ENCODE data around the gene MAP3K2.

Gene MAP3K2

GRCh38 chr2:127428815-127429109 lies 41.0 kb upstream of the MAP3K2 start:
- no peak overlapping the region for H3K4me3 ChIP-seq (ENCODE audit: low read depth, low read length)
- TF ChIP-seq CTCF (IDR thresholded peaks at IDR 0.05; ENCODE audit: low read depth, low read length): no peak

- no peak for TF ChIP-seq CTCF (IDR thresholded peaks at IDR 0.05; ENCODE audit: low read depth, low read length)
- no peak overlapping the region for H3K4me3 ChIP-seq (ENCODE audit: low read depth, low read length)
These were observed 40.5 kb upstream of the MAP3K2 start for GRCh38 chr2:127428057-127428814.

GRCh38 chr2:127427376-127428056 lies 39.7 kb upstream of the MAP3K2 start:
- no peak overlapping the region for H3K4me3 ChIP-seq (ENCODE audit: low read depth, low read length)
- no peak for TF ChIP-seq CTCF (IDR thresholded peaks at IDR 0.05; ENCODE audit: low read depth, low read length)

GRCh38 chr2:127426501-127427354 lies 39.0 kb upstream of the MAP3K2 start:
- no peak for TF ChIP-seq CTCF (IDR thresholded peaks at IDR 0.05; ENCODE audit: low read depth, low read length)
- no peak overlapping the region for H3K4me3 ChIP-seq (ENCODE audit: low read depth, low read length)

- H3K4me3 ChIP-seq (ENCODE audit: low read depth, low read length): no peak overlapping the region
- TF ChIP-seq CTCF (IDR thresholded peaks at IDR 0.05; ENCODE audit: low read depth, low read length): no peak
These were observed 38.0 kb upstream of the MAP3K2 start for GRCh38 chr2:127425540-127426490.

- H3K4me3 ChIP-seq (ENCODE audit: low read depth, low read length): no peak overlapping the region
- no peak for TF ChIP-seq CTCF (IDR thresholded peaks at IDR 0.05; ENCODE audit: low read depth, low read length)
These were observed 37.1 kb upstream of the MAP3K2 start for GRCh38 chr2:127424598-127425520.

Measured in WI38 (cell line).